Measurements from ENCODE around the gene TNNI3. TPM values are rescaled to one million over a fixed set of nuclear protein-coding genes. Genes with fewer than 3 reads are reported as not detected.

The TNNI3 gene
- total and polyA plus RNA-seq, 9 of the 15 experiments (the other 6 are each of a cell fraction or from before 2014, with no cell fraction given), result 4.7 to 158 (median 42.0) TPM

DNA sequence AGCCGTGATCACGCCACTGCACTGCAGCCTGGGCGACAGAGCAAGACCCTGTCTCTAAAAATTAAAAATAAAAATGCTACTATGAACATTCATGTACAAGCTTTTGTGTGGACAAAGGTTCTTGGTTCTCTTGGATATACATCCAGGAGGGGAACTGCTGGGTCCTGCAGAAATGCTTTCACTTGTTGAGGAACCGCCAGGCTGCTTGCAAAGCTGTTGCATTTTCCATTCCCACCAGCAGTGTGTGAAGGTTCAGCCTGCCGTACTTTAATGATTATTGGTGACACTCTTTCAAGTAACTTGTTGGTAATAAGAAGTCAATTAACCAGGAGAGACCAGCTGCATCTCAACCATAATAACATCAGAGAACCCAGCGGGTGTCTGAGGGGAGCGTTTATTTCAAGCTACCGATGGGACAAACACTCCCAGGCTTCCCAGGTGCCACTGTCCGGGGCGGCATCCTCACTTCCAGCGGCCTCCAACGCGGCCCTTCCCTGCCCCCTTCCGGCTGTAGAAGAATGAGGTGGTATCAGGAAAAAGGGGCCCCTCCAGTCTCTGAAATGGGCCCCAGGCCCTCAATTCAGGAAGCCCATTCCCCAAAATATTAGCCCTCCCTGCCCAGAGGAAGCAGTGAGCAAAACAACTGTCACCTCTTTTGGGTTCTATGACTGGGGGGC lies 24.9 kb downstream of the TNNI3 start:
- POLR2A ChIA-PET, result no interaction called here
- WGBS (ENCODE audit: insufficient coverage, low coverage, missing lambda C conversion rate), result 94% methylated on average over 14 of the region's 14 CpGs

More for the DNA sequence above, 24.9 kb downstream of the TNNI3 start:
- Histone ChIP-seq H3K4me2 (ENCODE audit: insufficient read depth, low read length) (no peak overlapping the region), H3K9me1 (ENCODE audit: control insufficient read depth, insufficient read depth, low read length) (no peaks in the 10 kb centered on the region), H3K79me2 (ENCODE audit: control insufficient read depth, insufficient read depth, low read length) (no peaks in the 10 kb centered on the region), H3K27ac (ENCODE audit: extremely low read depth, low read depth, low read length) (no peak overlapping the region), H3K4me3 (no peak overlapping the region), H3K36me3 (ENCODE audit: control insufficient read depth, insufficient read depth, low read length) (peaks cover 41% of the 10 kb centered on the region; the same call in 2 of the 3 replicates), H3K4me1 (replicated peaks in 1 of 2; ENCODE audit: control insufficient read depth in 2 of 2, insufficient read depth in 2 of 2, low read length in 2 of 2) (peaks cover 0 to 15% of the 10 kb centered on the region in 2 experiments; a peak in 3 of 5 replicates), H3K9ac (ENCODE audit: insufficient read depth in 1 of 2, low read depth in 2 of 2, low read length in 2 of 2) (no peak overlapping the region; a peak in 1 of 4 replicates), H2AFZ (ENCODE audit: low read depth, low read length) (no peak overlapping the region), H3K9me3 (replicated peaks; ENCODE audit: control insufficient read depth, insufficient read depth, low read depth, low read length) (no peaks in the 10 kb centered on the region), H3K27me3 (ENCODE audit: control insufficient read depth in 2 of 2, insufficient read depth in 2 of 2, low read length in 2 of 2) (no peaks in the 10 kb centered on the region), H4K20me1 (replicated peaks; ENCODE audit: control insufficient read depth, insufficient read depth, low read length) (no peaks in the 10 kb centered on the region; the same call in 1 of the 2 replicates)
- TF ChIP-seq C11orf30 (IDR thresholded peaks at IDR 0.05; ENCODE audit: low read depth) (no peak), LCOR (CRISPR knock-in tag; IDR thresholded peaks at IDR 0.05) (no peak)
- TF ChIP-seq, protein P1, sequence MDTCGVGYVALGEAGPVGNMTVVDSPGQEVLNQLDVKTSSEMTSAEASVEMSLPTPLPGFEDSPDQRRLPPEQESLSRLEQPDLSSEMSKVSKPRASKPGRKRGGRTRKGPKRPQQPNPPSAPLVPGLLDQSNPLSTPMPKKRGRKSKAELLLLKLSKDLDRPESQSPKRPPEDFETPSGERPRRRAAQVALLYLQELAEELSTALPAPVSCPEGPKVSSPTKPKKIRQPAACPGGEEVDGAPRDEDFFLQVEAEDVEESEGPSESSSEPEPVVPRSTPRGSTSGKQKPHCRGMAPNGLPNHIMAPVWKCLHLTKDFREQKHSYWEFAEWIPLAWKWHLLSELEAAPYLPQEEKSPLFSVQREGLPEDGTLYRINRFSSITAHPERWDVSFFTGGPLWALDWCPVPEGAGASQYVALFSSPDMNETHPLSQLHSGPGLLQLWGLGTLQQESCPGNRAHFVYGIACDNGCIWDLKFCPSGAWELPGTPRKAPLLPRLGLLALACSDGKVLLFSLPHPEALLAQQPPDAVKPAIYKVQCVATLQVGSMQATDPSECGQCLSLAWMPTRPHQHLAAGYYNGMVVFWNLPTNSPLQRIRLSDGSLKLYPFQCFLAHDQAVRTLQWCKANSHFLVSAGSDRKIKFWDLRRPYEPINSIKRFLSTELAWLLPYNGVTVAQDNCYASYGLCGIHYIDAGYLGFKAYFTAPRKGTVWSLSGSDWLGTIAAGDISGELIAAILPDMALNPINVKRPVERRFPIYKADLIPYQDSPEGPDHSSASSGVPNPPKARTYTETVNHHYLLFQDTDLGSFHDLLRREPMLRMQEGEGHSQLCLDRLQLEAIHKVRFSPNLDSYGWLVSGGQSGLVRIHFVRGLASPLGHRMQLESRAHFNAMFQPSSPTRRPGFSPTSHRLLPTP (IDR thresholded peaks at IDR 0.05; ENCODE audit: borderline replicate concordance, extremely low read depth, insufficient read length), result no peak
- CTCF ChIA-PET (ENCODE audit: low intra/inter-chr PET ratio), result no interaction called here
- no peak for FAIRE-seq
- in situ Hi-C loops (cut with MboI) (loop anchor here (25.0 kb wide), 1 partner anchor 505 kb away; the partner anchor contains the start of genes CCDC106, ZNF580 and ZNF581), intact Hi-C loops (cut with micrococcal nuclease) (no loop called here)
- ATAC-seq, result no peak
- DNase-seq (ENCODE audit: extremely low read depth in 1 of 4, low spot score in 3 of 4), result no peak
- BruUV-seq (replicated peaks), result no TSS peak
